Gastroesophageal sphincter (tissue), 4 donors: ENCODE measurements around the gene ELMO1. TPM values are rescaled to one million over a fixed set of nuclear protein-coding genes. Genes with fewer than 3 reads are reported as not detected.

Experiments used
- ATAC-seq: fragments of 150-250 bp; one replicate; pipeline ENCODE4 v1.9.1; 2016; ENCODE audit warnings: mild to moderate bottlenecking, moderate library complexity
- H3K27ac ChIP-seq, 4 donors: fragments of 200-600 bp; sonication (generic) in 3 of 4; 1 replicate in 3 of 4; 2 replicates in 1 of 4; pipeline ENCODE4 v1.5.1; 2016 to 2019
- H3K27me3 ChIP-seq: fragments of 200-600 bp; sonication (generic); one replicate; pipeline ENCODE4 v1.5.1; 2019
- H3K36me3 ChIP-seq, 2 donors: fragments of 200-600 bp; sonication (generic); one replicate each; pipeline ENCODE4 v1.5.1; 2019; ENCODE audit warnings: control low read depth in 1 of 2
- H3K4me1 ChIP-seq, 3 donors: fragments of 200-600 bp; sonication (generic); 1 replicate in 2 of 3; 2 replicates in 1 of 3; pipeline ENCODE4 v1.5.1; 2016 to 2019; ENCODE audit warnings: control low read depth in 2 of 3
- H3K4me3 ChIP-seq, 2 donors: fragments of 200-600 bp; sonication (generic); one replicate each; pipeline ENCODE4 v1.5.1; 2019; ENCODE audit warnings: mild to moderate bottlenecking in 1 of 2, moderate library complexity in 1 of 2
- H3K9me3 ChIP-seq, 3 donors: fragments of 200-600 bp; sonication (generic); one replicate each; pipeline ENCODE4 v1.5.1; 2017 to 2019; ENCODE audit warnings: control low read depth in 2 of 3
- CTCF ChIP-seq, 4 experiments: fragments of 200-600 bp in 2 of 4; fragments of 450-650 bp in 2 of 4; sonication (generic) in 1 of 4; IDR thresholded peaks; one replicate each; pipeline ENCODE4 v1.5.1; 2017 to 2019; ENCODE audit warnings: antibody characterized with exemption in 4 of 4, mild to moderate bottlenecking in 2 of 4, moderate library complexity in 2 of 4
- EP300 ChIP-seq: sonication (generic); formaldehyde crosslinking; IDR thresholded peaks from one replicate; pipeline ENCODE4 v1.6.1; 2017; ENCODE audit warnings: antibody characterized with exemption, mild to moderate bottlenecking
- POLR2A ChIP-seq, 2 donors: fragments of 450-650 bp; IDR thresholded peaks; one replicate each; pipeline ENCODE4 v1.6.1; 2017; ENCODE audit warnings: antibody characterized with exemption in 2 of 2, mild to moderate bottlenecking in 2 of 2, moderate library complexity in 1 of 2
- POLR2AphosphoS5 ChIP-seq: sonication (generic); formaldehyde crosslinking; IDR thresholded peaks from one replicate; pipeline ENCODE4 v1.6.1; 2017; ENCODE audit warnings: antibody characterized with exemption
- WGBS, 2 donors: methylation state at CpG; one replicate each; pipeline ENCODE4 v1.1.5; 2018; ENCODE audit warnings: low coverage in 1 of 2; 5-methylcytosine and 5-hydroxymethylcytosine counted together
- total RNA-seq, 4 donors: library from RNA; depleted of rRNA; stranded (reverse); fragments of >200 nt; gene quantifications; one replicate each; pipeline ENCODE4 v1.1.0, GENCODE V29; 2016

The ELMO1 gene
- total RNA-seq, 4 donors from 2014 or later: 22.1 to 54.0 (median 42.7) TPM

- Histone ChIP-seq H3K4me3 (no peak overlapping the region), H3K4me1 (peaks cover 3 to 40% (median 5%) of the 10 kb centered on the region in 3 donors), H3K9me3 (no peaks in the 10 kb centered on the region), H3K27me3 (no peaks in the 10 kb centered on the region), H3K36me3 (no peaks in the 10 kb centered on the region), H3K27ac (peak overlapping the region in 1 of 4 donors; percentile 33)
- no peak for TF ChIP-seq CTCF (IDR thresholded peaks at IDR 0.05)
- TF ChIP-seq POLR2AphosphoS5: no peak
- no peak for TF ChIP-seq POLR2A (IDR thresholded peaks at IDR 0.05)
- TF ChIP-seq EP300: no peak
- ATAC-seq: no peak
- 73 to 89% methylated on average over 8 to 9 of the region's 9 CpGs for WGBS, 2 donors
Measured at GRCh38 chr7:36971515-36972139, 477.0 kb downstream of the ELMO1 start.

- Histone ChIP-seq H3K4me3 (no peak overlapping the region), H3K36me3 (no peaks in the 10 kb centered on the region), H3K4me1 (peaks cover 3 to 48% (median 9%) of the 10 kb centered on the region in 3 donors), H3K27me3 (no peaks in the 10 kb centered on the region), H3K9me3 (no peaks in the 10 kb centered on the region), H3K27ac (peak overlapping the region in 1 of 4 donors; percentile 12)
- no peak for ATAC-seq
- 71 to 80% methylated on average over 3 to 5 of the region's 5 CpGs for WGBS, 2 donors
- TF ChIP-seq EP300: no peak
- TF ChIP-seq CTCF (IDR thresholded peaks at IDR 0.05): no peak
Measured at GRCh38 chr7:36970551-36971514, 477.8 kb downstream of the ELMO1 start.

GRCh38 chr7:36969376-36969775, 479.3 kb downstream of the ELMO1 start:
- no peak for ATAC-seq
- Histone ChIP-seq H3K36me3 (no peaks in the 10 kb centered on the region), H3K4me3 (no peak overlapping the region), H3K27me3 (no peaks in the 10 kb centered on the region), H3K27ac (no peak overlapping the region), H3K9me3 (no peaks in the 10 kb centered on the region), H3K4me1 (peaks cover 3 to 60% (median 9%) of the 10 kb centered on the region in 3 donors)
- TF ChIP-seq POLR2A (IDR thresholded peaks at IDR 0.05): no peak
- no peak for TF ChIP-seq CTCF (IDR thresholded peaks at IDR 0.05)
- no peak for TF ChIP-seq POLR2AphosphoS5
- no peak for TF ChIP-seq EP300

- 21 to 24% methylated on average over 2 of the region's 4 CpGs for WGBS, 2 donors
- Histone ChIP-seq H3K36me3 (no peaks in the 10 kb centered on the region), H3K4me1 (peaks cover 3 to 60% (median 9%) of the 10 kb centered on the region in 3 donors), H3K27me3 (no peaks in the 10 kb centered on the region), H3K27ac (peak overlapping the region; percentile 29 to 72 (median 60)), H3K9me3 (no peaks in the 10 kb centered on the region), H3K4me3 (no peak overlapping the region)
- ATAC-seq: peak; percentile 88
- peak; percentile 81 to 88 (median 88) for TF ChIP-seq CTCF (IDR thresholded peaks at IDR 0.05)
- TF ChIP-seq POLR2A (IDR thresholded peaks at IDR 0.05): no peak
- no peak for TF ChIP-seq EP300
- peak; percentile 39 for TF ChIP-seq POLR2AphosphoS5
Measured at GRCh38 chr7:36967387-36967786, 481.3 kb downstream of the ELMO1 start.
